IMR-90 (cell line): ENCODE data around the gene RNF31. TPM values are rescaled to one million over a fixed set of nuclear protein-coding genes. Genes with fewer than 3 reads are reported as not detected.

ENCODE experiments used
- ATAC-seq: fragments of 200-7000 bp; cut with Tn5 transposase; 2 replicates; pipeline ENCODE4 v1.9.1; 2020; ENCODE audit warnings: low read depth, mild to moderate bottlenecking, moderate library complexity
- BruUV-seq: library from RNA; stranded (reverse); fragments of 400-500 nt; replicated peaks from 2 replicates; lab custom pipeline; 2021; lab: Mats Ljungman, UMichigan
- CTCF ChIA-PET: fragments of 300-600 bp; formaldehyde crosslinking; extraction: SDS; loops from one replicate; lab custom pipeline; 2021; ENCODE audit warnings: antibody characterized with exemption; lab: Yijun Ruan, JAX
- POLR2A ChIA-PET: fragments of 300-600 bp; sonication (Branson Sonifier 250); formaldehyde crosslinking; loops from one replicate; lab custom pipeline; 2022; ENCODE audit warnings: antibody characterized with exemption; ENCODE audit not compliant: unreplicated experiment; lab: Charles Lee
- DNase-seq: peaks from one replicate; pipeline ENCODE4 v3.0.0; 2013
- H2AFZ ChIP-seq: replicated peaks from 2 replicates; pipeline ENCODE3; 2013; ENCODE audit warnings: low read length, mild to moderate bottlenecking; ENCODE audit not compliant: poor library complexity
- H2AK5ac ChIP-seq: 2 replicates; pipeline ENCODE4 v1.6.1; 2013; ENCODE audit warnings: low read depth, low read length, inconsistent platforms
- H2AK9ac ChIP-seq: replicated peaks from 2 replicates; pipeline ENCODE3; 2013; ENCODE audit warnings: mild to moderate bottlenecking, low read depth, low read length, moderate library complexity; ENCODE audit not compliant: poor library complexity
- H2BK120ac ChIP-seq: 2 replicates; pipeline ENCODE4 v1.6.1; 2013; ENCODE audit warnings: low read depth, low read length, inconsistent platforms
- H2BK15ac ChIP-seq: 3 replicates; pipeline ENCODE4 v1.6.1; 2013; ENCODE audit warnings: low read depth, low read length, inconsistent platforms
- H2BK20ac ChIP-seq: 2 replicates; pipeline ENCODE4 v1.6.1; 2013; ENCODE audit warnings: low read depth, mild to moderate bottlenecking, inconsistent platforms, low read length, moderate library complexity
- H2BK5ac ChIP-seq: 2 replicates; pipeline ENCODE4 v1.6.1; 2013; ENCODE audit warnings: mild to moderate bottlenecking, low read depth, low read length, inconsistent platforms; ENCODE audit not compliant: poor library complexity, severe bottlenecking
- H3K14ac ChIP-seq: replicated peaks from 2 replicates; pipeline ENCODE4 v1.6.1; 2013; ENCODE audit warnings: low read depth, low read length, inconsistent platforms
- H3K18ac ChIP-seq: 2 replicates; pipeline ENCODE4 v1.6.1; 2013; ENCODE audit warnings: low read depth, low read length, control low read depth
- H3K23ac ChIP-seq: 2 replicates; pipeline ENCODE4 v1.6.1; 2013; ENCODE audit warnings: low read depth, low read length, inconsistent platforms
- H3K27ac ChIP-seq: 2 replicates; pipeline ENCODE4 v1.5.1; 2013; ENCODE audit warnings: mild to moderate bottlenecking, control low read depth, low read length; ENCODE audit not compliant: insufficient read depth
- H3K27me3 ChIP-seq: 2 replicates; pipeline ENCODE4 v1.6.1; 2013; ENCODE audit warnings: low read length; ENCODE audit not compliant: control insufficient read depth, insufficient read depth
- H3K36me3 ChIP-seq: 2 replicates; pipeline ENCODE4 v1.6.1; 2013; ENCODE audit warnings: low read length, mixed read lengths; ENCODE audit not compliant: control insufficient read depth, insufficient read depth
- H3K4ac ChIP-seq: 2 replicates; pipeline ENCODE4 v1.6.1; 2013; ENCODE audit warnings: low read depth, low read length, inconsistent platforms
- H3K4me1 ChIP-seq: 2 replicates; pipeline ENCODE4 v1.6.1; 2013; ENCODE audit warnings: low read length, mixed read lengths; ENCODE audit not compliant: control insufficient read depth, insufficient read depth
- H3K4me2 ChIP-seq: 2 replicates; pipeline ENCODE4 v1.6.1; 2013; ENCODE audit warnings: low read depth, mild to moderate bottlenecking, control low read depth, low read length, moderate library complexity
- H3K4me3 ChIP-seq: 2 replicates; pipeline ENCODE4 v1.5.1; 2013; ENCODE audit warnings: low read depth, mild to moderate bottlenecking, control low read depth, low read length, moderate library complexity; ENCODE audit not compliant: insufficient read depth
- H3K56ac ChIP-seq: 2 replicates; pipeline ENCODE4 v1.6.1; 2013; ENCODE audit warnings: low read length, inconsistent platforms; ENCODE audit not compliant: insufficient read depth; ENCODE audit errors: extremely low read depth
- H3K79me1 ChIP-seq, 2 experiments: 2 replicates each; pipeline ENCODE4 v1.6.1; 2013; ENCODE audit warnings: low read length in 2 of 2, inconsistent platforms in 1 of 2, low read depth in 1 of 2
- H3K9ac ChIP-seq: 2 replicates; pipeline ENCODE4 v1.6.1; 2013; ENCODE audit warnings: low read depth, low read length, control low read depth
- H3K9me1 ChIP-seq: 2 replicates; pipeline ENCODE4 v1.6.1; 2013; ENCODE audit warnings: low read length, inconsistent platforms; ENCODE audit not compliant: insufficient read depth
- H3K9me3 ChIP-seq: 2 replicates; pipeline ENCODE4 v1.6.1; 2013; ENCODE audit warnings: low read length; ENCODE audit not compliant: control insufficient read depth, insufficient read depth
- H4K20me1 ChIP-seq: 2 replicates; pipeline ENCODE4 v1.6.1; 2013; ENCODE audit warnings: low read length, inconsistent platforms; ENCODE audit not compliant: insufficient read depth
- H4K5ac ChIP-seq: 2 replicates; pipeline ENCODE4 v1.6.1; 2013; ENCODE audit warnings: mild to moderate bottlenecking, low read depth, low read length, control low read depth
- H4K8ac ChIP-seq, 2 experiments: 2 replicates each; pipeline ENCODE4 v1.6.1; 2013; ENCODE audit warnings: low read depth in 2 of 2, low read length in 2 of 2, control low read depth in 1 of 2, inconsistent platforms in 1 of 2
- H4K91ac ChIP-seq: 2 replicates; pipeline ENCODE4 v1.6.1; 2013; ENCODE audit warnings: low read depth, low read length, inconsistent platforms; ENCODE audit not compliant: insufficient read depth
- BHLHE40 ChIP-seq: fragments of 150-350 bp; IDR thresholded peaks from 2 replicates; pipeline ENCODE4 v1.6.1; 2016; ENCODE audit warnings: mild to moderate bottlenecking, low read depth, low read length
- MAFK ChIP-seq: IDR thresholded peaks from 2 replicates; pipeline ENCODE4 v1.6.1; 2012; ENCODE audit warnings: low read depth, low read length, improper control_type of control experiment
- NFE2L2 ChIP-seq: fragments of 150-350 bp; IDR thresholded peaks from 2 replicates; pipeline ENCODE4 v1.6.1; 2016; ENCODE audit warnings: low read depth, mild to moderate bottlenecking, low read length
- POLR2A ChIP-seq: IDR thresholded peaks from 2 replicates; pipeline ENCODE4 v1.6.1; 2012; ENCODE audit warnings: mild to moderate bottlenecking, low read depth, low read length
- RAD21 ChIP-seq: IDR thresholded peaks from 2 replicates; pipeline ENCODE4 v1.6.1; 2012; ENCODE audit warnings: low read length, improper control_type of control experiment
- RCOR1 ChIP-seq: IDR thresholded peaks from 2 replicates; pipeline ENCODE4 v1.6.1; 2012; ENCODE audit warnings: mild to moderate bottlenecking, low read length, improper control_type of control experiment; ENCODE audit not compliant: insufficient replicate concordance
- SMC3 ChIP-seq: fragments of 150-350 bp; IDR thresholded peaks from 2 replicates; pipeline ENCODE4 v1.6.1; 2016; ENCODE audit warnings: low read depth, mild to moderate bottlenecking, antibody characterized with exemption, low read length, moderate library complexity
- WGBS, 2 experiments: methylation state at CpG; one replicate each; pipeline versions ENCODE4 v1.1.5 to v1.1.7; 2013; ENCODE audit warnings: missing lambda C conversion rate in 2 of 2; ENCODE audit not compliant: insufficient read length in 1 of 2; ENCODE audit errors: extremely low coverage in 2 of 2; 5-methylcytosine and 5-hydroxymethylcytosine counted together
- dilution Hi-C: fragments of 300-500 bp; cut with HindIII; formaldehyde crosslinking; loops from one replicate; pipeline ENCODE4 v1.14.3; 2018; ENCODE audit warnings: low sequenced_read_pairs; ENCODE audit not compliant: unreplicated experiment
- in situ Hi-C: fragments of 300-500 bp; cut with MboI; formaldehyde crosslinking; loops from 3 replicates; pipeline ENCODE4 v1.14.3; 2019; ENCODE audit warnings: low sequenced_read_pairs, inconsistent platforms, mixed read lengths
- intact Hi-C: fragments of 100-400 bp; cut with micrococcal nuclease; formaldehyde crosslinking; loops from 2 replicates; pipeline ENCODE4 v1.10.0; 2022
- polyA plus RNA-seq, 3 experiments: library from polyadenylated mRNA; depleted of rRNA; stranded (reverse); fragments of >200 nt; gene quantifications; 2 replicates each; pipeline ENCODE4 v1.2.3, GENCODE V29; 2012; ENCODE audit warnings: low replicate concordance in 1 of 3
- total RNA-seq: library from RNA; depleted of rRNA; stranded (reverse); fragments of >200 nt; gene quantifications from 2 replicates; pipeline ENCODE4 v1.2.3, GENCODE V29; 2012
- TF ChIP-seq, protein P1 (sequence below): fragments of 150-350 bp; IDR thresholded peaks from 2 replicates; pipeline ENCODE4 v1.6.1; 2016; ENCODE audit warnings: low read depth, mild to moderate bottlenecking, low read length, moderate library complexity, borderline replicate concordance
- TF ChIP-seq, protein P2 (sequence below): fragments of 150-350 bp; IDR thresholded peaks from 2 replicates; pipeline ENCODE4 v1.6.1; 2017; ENCODE audit warnings: mild to moderate bottlenecking, antibody characterized with exemption, low read length, low read depth

RNF31 gene
- total and polyA plus RNA-seq, 2 of the 4 experiments (the other 2 are of a cell fraction): 31.6 to 37.5 TPM

DNA sequence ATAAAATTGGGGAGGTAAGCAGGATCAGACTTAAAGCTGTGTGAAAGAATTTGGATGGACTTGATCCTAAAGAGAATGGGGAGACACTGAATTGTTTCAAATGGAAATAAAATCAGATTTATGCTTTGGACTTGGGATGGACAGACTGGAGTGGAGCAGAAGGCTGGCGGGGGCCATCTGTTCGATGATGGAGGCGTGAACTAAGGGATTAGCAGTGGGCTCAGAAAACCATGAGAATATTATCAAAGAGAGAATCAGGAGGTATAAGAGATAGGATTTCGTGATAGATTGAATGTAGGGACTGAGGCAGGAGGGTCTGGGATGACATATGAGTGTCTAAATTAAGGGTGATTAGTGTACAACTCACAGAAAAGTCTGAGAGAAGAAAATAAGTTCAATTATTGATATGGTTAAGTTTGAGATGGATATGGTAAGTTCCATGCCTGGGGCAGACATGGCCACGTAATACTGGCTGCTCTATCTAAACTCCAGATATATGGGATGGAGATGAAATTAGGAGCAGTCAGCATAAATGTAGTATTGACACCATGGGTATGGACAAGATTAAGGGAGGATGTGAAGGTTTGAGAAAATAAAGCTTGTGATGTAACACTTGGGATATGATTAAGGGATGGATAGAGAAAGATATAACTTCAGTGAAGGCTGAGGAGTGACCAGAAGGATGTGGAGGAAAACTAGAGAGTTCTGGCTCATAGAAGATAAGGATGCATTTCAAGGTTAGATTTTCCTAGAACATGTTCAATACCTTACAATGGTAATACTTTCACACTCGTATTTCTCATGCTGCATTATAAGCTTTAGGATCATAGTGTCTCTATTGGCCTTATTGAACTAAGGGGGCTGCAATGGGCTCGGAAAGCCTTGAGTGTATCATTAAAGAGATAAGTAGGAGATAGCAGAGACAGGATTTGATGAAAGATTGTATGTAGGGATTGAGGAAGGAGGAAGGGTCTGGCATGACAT, 57.2 kb downstream of the RNF31 start:
- H3K9ac ChIP-seq: no peak overlapping the region
- peaks cover 3% of the 10 kb centered on the region; the same call in 1 of the 2 replicates for H3K9me1 ChIP-seq
- no peak overlapping the region; the same call in 2 of the 3 replicates for H2BK15ac ChIP-seq
- TF ChIP-seq RCOR1: no peak
- TF ChIP-seq, protein P1, sequence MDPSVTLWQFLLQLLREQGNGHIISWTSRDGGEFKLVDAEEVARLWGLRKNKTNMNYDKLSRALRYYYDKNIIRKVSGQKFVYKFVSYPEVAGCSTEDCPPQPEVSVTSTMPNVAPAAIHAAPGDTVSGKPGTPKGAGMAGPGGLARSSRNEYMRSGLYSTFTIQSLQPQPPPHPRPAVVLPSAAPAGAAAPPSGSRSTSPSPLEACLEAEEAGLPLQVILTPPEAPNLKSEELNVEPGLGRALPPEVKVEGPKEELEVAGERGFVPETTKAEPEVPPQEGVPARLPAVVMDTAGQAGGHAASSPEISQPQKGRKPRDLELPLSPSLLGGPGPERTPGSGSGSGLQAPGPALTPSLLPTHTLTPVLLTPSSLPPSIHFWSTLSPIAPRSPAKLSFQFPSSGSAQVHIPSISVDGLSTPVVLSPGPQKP: no peak
- TF ChIP-seq, protein P2, sequence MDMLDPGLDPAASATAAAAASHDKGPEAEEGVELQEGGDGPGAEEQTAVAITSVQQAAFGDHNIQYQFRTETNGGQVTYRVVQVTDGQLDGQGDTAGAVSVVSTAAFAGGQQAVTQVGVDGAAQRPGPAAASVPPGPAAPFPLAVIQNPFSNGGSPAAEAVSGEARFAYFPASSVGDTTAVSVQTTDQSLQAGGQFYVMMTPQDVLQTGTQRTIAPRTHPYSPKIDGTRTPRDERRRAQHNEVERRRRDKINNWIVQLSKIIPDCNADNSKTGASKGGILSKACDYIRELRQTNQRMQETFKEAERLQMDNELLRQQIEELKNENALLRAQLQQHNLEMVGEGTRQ: no peak
- TF ChIP-seq RAD21: no peak
- TF ChIP-seq POLR2A: no peak
- no peak for TF ChIP-seq BHLHE40
- TF ChIP-seq NFE2L2: no peak
- peak; percentile 54 for TF ChIP-seq MAFK
- no peak for TF ChIP-seq SMC3
- no peak overlapping the region for H2AK5ac ChIP-seq
- peaks cover 4 to 32% of the 10 kb centered on the region in 2 experiments for H3K79me1 ChIP-seq
- intact Hi-C loops (no loop called here), in situ Hi-C loops (no loop called here), dilution Hi-C loops (no loop called here)
- H3K4me1 ChIP-seq: no peaks in the 10 kb centered on the region
- POLR2A ChIA-PET: interaction anchor here (0.6 kb wide), 1 partner anchor 10 kb away, joined by 3 read pairs; no protein-coding TSS in a partner anchor
- H3K9me3 ChIP-seq: no peaks in the 10 kb centered on the region
- H3K36me3 ChIP-seq: peaks cover 41% of the 10 kb centered on the region
- no peak overlapping the region for H4K5ac ChIP-seq
- H3K4me3 ChIP-seq: no peak overlapping the region
- no peaks in the 10 kb centered on the region; the same call in 1 of the 2 replicates for H4K20me1 ChIP-seq
- CTCF ChIA-PET: no interaction called here
- H3K4ac ChIP-seq: no peak overlapping the region
- no peaks in the 10 kb centered on the region for H3K27me3 ChIP-seq
- no TSS peak for BruUV-seq
- no peak overlapping the region for H3K56ac ChIP-seq
- H3K14ac ChIP-seq: no peak overlapping the region
- H2BK20ac ChIP-seq: no peak overlapping the region
- H3K23ac ChIP-seq: no peak overlapping the region
- DNase-seq (no peak), ATAC-seq (no peak)
- WGBS, 2 experiments: 98 to 100% methylated on average over 1 to 5 of the region's 7 CpGs
- no peak overlapping the region for H2AFZ ChIP-seq
- H3K4me2 ChIP-seq: no peak overlapping the region
- H2BK120ac ChIP-seq: no peak overlapping the region
- H4K8ac ChIP-seq: no peak overlapping the region
- no peak overlapping the region for H4K91ac ChIP-seq
- no peak overlapping the region for H2AK9ac ChIP-seq
- H3K18ac ChIP-seq: no peak overlapping the region
- no peak overlapping the region for H2BK5ac ChIP-seq
- no peak overlapping the region for H3K27ac ChIP-seq
